ENCODE measurements around the gene COX4I2. TPM values are rescaled to one million over a fixed set of nuclear protein-coding genes. Genes with fewer than 3 reads are reported as not detected.

COX4I2 gene
- total RNA-seq, 1 experiment from 2014 or later, result not detected

GRCh38 chr20:31678389-31679356 lies 41.0 kb downstream of the COX4I2 start:
- DNase-seq (ENCODE audit: low spot score), result no peak
- H3K27ac ChIP-seq (ENCODE audit: low read depth, low read length, poor library complexity, severe bottlenecking), result no peak overlapping the region
- no peaks in the 10 kb centered on the region for H3K9me3 ChIP-seq (ENCODE audit: low read depth, low read length, poor library complexity, severe bottlenecking)
- H3K4me1 ChIP-seq (ENCODE audit: insufficient read depth, low read length, poor library complexity, severe bottlenecking), result peaks cover 32% of the 10 kb centered on the region
- H3K36me3 ChIP-seq (ENCODE audit: insufficient read depth, low read length, poor library complexity, severe bottlenecking), result no peaks in the 10 kb centered on the region
- H3K27me3 ChIP-seq (replicated peaks; ENCODE audit: insufficient read depth, low read depth, low read length, poor library complexity), result no peaks in the 10 kb centered on the region
- no peak for TF ChIP-seq EZH2 (IDR thresholded peaks at IDR 0.05; ENCODE audit: borderline replicate concordance, low read depth, low read length, poor library complexity, severe bottlenecking)
- no peak for TF ChIP-seq CTCF (conservative IDR thresholded peaks at IDR 0.05; ENCODE audit: low read depth, low read length)
- H3K4me3 ChIP-seq (ENCODE audit: low read depth, low read length, poor library complexity, severe bottlenecking), result no peak overlapping the region
- intact Hi-C loops (cut with micrococcal nuclease; ENCODE audit: unreplicated experiment), result no loop called here
- ChIA-PET POLR2A (ENCODE audit: low non-redundant PET) (no interaction called here), CTCF (interaction anchor here (1.0 kb wide), 1 partner anchor 17 kb away, joined by 4 read pairs; no protein-coding TSS in a partner anchor)
- BruUV-seq (replicated peaks), result no TSS peak

- intact Hi-C loops (cut with micrococcal nuclease; ENCODE audit: unreplicated experiment), result no loop called here
- Histone ChIP-seq H3K9me3 (ENCODE audit: low read depth, low read length, poor library complexity, severe bottlenecking) (no peaks in the 10 kb centered on the region), H3K4me3 (ENCODE audit: low read depth, low read length, poor library complexity, severe bottlenecking) (no peak overlapping the region), H3K27me3 (replicated peaks; ENCODE audit: insufficient read depth, low read depth, low read length, poor library complexity) (no peaks in the 10 kb centered on the region), H3K27ac (ENCODE audit: low read depth, low read length, poor library complexity, severe bottlenecking) (no peak overlapping the region), H3K4me1 (ENCODE audit: insufficient read depth, low read length, poor library complexity, severe bottlenecking) (peaks cover 23% of the 10 kb centered on the region), H3K36me3 (ENCODE audit: insufficient read depth, low read length, poor library complexity, severe bottlenecking) (no peaks in the 10 kb centered on the region)
- ChIA-PET CTCF (interaction anchor here (1.1 kb wide), 1 partner anchor 18 kb away, joined by 4 read pairs; no protein-coding TSS in a partner anchor), POLR2A (ENCODE audit: low non-redundant PET) (no interaction called here)
- no peak for TF ChIP-seq CTCF (conservative IDR thresholded peaks at IDR 0.05; ENCODE audit: low read depth, low read length)
- TF ChIP-seq EZH2 (IDR thresholded peaks at IDR 0.05; ENCODE audit: borderline replicate concordance, low read depth, low read length, poor library complexity, severe bottlenecking), result no peak
- no TSS peak for BruUV-seq (replicated peaks)
- no peak for DNase-seq (ENCODE audit: low spot score)
Observed at GRCh38 chr20:31679357-31680285, 41.9 kb downstream of the COX4I2 start.

Data from A673 (cell line).